ENCODE data around the gene NCBP3.

- TF ChIP-seq CTCF (IDR thresholded peaks at IDR 0.05) (peak in 1 of 5 experiments; percentile 4), EP300 (IDR thresholded peaks at IDR 0.05) (no peak)
Measured at GRCh38 chr17:3846437-3847164, 555 bp upstream of the NCBP3 start.

Data from tibial nerve (tissue), 4 donors.